ENCODE measurements around the gene ZNF253.
"Not testable (repeated sequence)": the region's sequence is repeated elsewhere in the genome, so short reads cannot be mapped to it uniquely, and the experiment has no call there.

The ZNF253 gene

DNA sequence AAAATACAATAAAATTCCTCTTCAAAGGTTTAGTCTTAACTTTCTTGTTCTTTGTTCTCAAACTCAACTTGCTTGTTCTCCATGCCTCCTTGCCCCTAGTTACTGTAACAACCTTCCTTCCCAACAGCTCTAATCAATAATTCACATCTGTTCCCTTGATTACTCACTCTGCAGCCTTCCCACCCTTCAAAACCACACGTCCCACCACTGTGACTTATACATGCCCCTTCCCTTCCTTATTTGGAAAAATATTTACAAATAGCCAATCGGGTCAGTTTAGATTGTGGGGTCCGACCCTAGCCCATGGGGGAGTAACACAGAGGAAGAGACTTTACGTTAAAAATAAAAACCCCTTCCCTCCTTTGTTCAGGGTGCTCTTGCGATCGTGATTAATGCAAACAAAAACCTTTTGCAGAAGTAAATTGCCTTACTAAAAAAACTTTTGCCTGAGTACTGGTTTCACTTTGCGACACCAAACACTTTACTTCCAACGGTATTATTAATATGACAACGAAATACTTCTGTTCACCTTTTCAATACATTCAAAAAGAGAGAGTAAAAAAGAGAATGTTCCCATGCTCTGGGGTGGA is 34.6 kb downstream of the ZNF253 start:
- peak; percentile 78 for DNase-seq

GRCh38 chr19:19900729-19901444 is 35.2 kb downstream of the ZNF253 start, which contains the start of gene ZNF93:
Gene ZNF93, plus strand, starts transcription at chr19:19900946. Its CDS starts 143 bp downstream, at chr19:19901089.
- peak; percentile 98 for DNase-seq

GRCh38 chr19:19907551-19907950 is 41.9 kb downstream of the ZNF253 start:
- not testable (repeated sequence) for DNase-seq

DNA sequence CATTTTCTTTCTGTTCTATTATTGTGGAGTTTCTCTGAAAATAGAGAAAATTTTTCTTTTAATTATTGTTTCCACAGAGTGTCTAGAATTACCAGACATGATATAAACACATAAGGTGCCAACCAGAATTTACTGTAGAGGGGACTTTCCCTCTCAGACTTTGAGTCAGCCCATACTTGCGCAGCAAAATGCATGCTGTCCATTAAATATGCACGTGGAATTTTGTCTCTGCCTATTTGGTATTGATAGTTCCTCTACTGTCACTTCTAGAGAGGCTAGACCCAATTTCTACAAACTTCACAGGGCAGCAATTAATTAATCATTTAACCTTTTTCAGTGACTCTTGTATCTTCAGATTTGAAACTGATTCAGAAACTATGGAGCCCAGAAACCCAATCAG is 44.0 kb downstream of the ZNF253 start:
- DNase-seq: no peak

DNA sequence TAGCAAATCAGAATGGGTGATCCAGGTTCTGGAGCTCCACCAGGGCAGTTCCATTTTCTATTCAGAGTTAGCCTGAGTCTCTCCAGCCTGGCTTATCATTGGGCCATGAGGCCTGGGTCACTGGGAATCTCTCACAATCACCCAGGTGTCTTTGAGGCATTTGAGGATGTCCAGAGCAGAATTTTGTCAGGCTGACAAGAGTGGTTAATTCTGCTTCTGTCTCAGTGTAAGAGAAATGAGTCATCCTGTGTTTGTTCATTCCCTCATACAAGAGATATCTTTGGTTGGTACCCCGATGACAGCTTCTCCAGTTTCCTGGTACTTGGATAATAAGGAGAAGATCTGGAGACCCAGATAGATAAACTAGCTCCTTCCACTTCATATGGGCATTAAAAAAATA is 45.5 kb downstream of the ZNF253 start:
- peak; percentile 11 for DNase-seq

GRCh38 chr19:19914596-19914995 is 48.9 kb downstream of the ZNF253 start:
- DNase-seq: no peak

GRCh38 chr19:19930417-19930816 is 64.7 kb downstream of the ZNF253 start:
- not testable (repeated sequence) for DNase-seq

GRCh38 chr19:19933432-19934314 is 68.0 kb downstream of the ZNF253 start:
- not testable (repeated sequence) for DNase-seq

- DNase-seq: no peak
Observed at GRCh38 chr19:19937403-19937802, 71.7 kb downstream of the ZNF253 start.

GRCh38 chr19:19938449-19938848 is 72.8 kb downstream of the ZNF253 start:
- no peak for DNase-seq

- DNase-seq: no peak
Observed at GRCh38 chr19:19943848-19944582, 78.3 kb downstream of the ZNF253 start.

Data from fibroblast of skin of back (primary cell).